ENCODE measurements around the gene PFAS.
A peak's percentile ranks its signal among the peaks of the same experiment; 100 is the strongest.

PFAS gene

GRCh38 chr17:8220783-8221662, 28.1 kb upstream of the PFAS start:
- peak; percentile 70 to 77 for DNase-seq (ENCODE audit: low read depth in 1 of 2, low spot score in 1 of 2)

DNA sequence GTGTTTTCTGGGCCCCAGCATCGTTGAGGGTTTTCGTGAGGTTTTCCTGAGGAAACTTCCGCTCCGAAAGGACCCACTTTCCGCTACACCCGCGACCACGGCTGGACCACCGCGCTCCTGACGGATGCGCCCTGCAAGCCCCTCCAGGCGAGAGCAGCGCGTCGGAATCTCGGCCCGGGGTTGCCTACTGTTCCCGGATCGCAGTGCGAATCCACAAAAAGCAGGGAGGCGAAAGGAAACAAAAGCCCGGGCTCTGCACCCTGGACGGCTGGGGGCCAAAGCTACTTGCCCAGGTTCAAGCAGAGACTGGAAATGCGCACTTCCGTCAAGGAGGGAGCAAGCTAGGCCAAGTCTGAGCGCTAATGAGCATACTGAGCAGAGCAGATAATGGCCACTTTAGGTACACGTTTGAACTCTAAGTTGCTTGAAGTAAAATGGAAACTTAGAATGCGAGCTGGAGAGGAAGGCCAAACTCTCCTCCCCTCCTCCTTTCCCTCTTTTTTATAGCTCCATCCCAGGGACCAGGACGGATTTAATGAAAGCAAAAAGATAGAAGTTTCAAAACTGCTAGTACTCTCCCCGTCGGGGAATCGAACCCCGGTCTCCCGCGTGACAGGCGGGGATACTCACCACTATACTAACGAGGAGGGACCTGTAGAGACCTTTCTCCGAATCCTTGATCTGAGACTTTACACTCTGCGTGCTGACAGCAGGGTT, 27.3 kb upstream of the PFAS start:
- H3K4me3 ChIP-seq (replicated peaks; ENCODE audit: insufficient read depth, low read length) = peak overlapping the region; percentile 60
- no peaks in the 10 kb centered on the region for H3K27me3 ChIP-seq (ENCODE audit: insufficient read depth, poor library complexity, severe bottlenecking)
- peak overlapping the region; percentile 96 for H3K27ac ChIP-seq (replicated peaks)
- peak; percentile 35 to 67 for DNase-seq (ENCODE audit: low read depth in 1 of 2, low spot score in 1 of 2)
- TF ChIP-seq GABPA (IDR thresholded peaks at IDR 0.05; ENCODE audit: low read depth) = no peak
- no peak for TF ChIP-seq SPI1 (IDR thresholded peaks at IDR 0.05; ENCODE audit: borderline replicate concordance, low read depth)
- TF ChIP-seq, protein P1, sequence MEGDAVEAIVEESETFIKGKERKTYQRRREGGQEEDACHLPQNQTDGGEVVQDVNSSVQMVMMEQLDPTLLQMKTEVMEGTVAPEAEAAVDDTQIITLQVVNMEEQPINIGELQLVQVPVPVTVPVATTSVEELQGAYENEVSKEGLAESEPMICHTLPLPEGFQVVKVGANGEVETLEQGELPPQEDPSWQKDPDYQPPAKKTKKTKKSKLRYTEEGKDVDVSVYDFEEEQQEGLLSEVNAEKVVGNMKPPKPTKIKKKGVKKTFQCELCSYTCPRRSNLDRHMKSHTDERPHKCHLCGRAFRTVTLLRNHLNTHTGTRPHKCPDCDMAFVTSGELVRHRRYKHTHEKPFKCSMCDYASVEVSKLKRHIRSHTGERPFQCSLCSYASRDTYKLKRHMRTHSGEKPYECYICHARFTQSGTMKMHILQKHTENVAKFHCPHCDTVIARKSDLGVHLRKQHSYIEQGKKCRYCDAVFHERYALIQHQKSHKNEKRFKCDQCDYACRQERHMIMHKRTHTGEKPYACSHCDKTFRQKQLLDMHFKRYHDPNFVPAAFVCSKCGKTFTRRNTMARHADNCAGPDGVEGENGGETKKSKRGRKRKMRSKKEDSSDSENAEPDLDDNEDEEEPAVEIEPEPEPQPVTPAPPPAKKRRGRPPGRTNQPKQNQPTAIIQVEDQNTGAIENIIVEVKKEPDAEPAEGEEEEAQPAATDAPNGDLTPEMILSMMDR (IDR thresholded peaks at IDR 0.05; ENCODE audit: insufficient read depth, low read length) = no peak
- TF ChIP-seq POLR2AphosphoS5 (IDR thresholded peaks at IDR 0.05; ENCODE audit: low read depth) = no peak
- TF ChIP-seq, protein P2, sequence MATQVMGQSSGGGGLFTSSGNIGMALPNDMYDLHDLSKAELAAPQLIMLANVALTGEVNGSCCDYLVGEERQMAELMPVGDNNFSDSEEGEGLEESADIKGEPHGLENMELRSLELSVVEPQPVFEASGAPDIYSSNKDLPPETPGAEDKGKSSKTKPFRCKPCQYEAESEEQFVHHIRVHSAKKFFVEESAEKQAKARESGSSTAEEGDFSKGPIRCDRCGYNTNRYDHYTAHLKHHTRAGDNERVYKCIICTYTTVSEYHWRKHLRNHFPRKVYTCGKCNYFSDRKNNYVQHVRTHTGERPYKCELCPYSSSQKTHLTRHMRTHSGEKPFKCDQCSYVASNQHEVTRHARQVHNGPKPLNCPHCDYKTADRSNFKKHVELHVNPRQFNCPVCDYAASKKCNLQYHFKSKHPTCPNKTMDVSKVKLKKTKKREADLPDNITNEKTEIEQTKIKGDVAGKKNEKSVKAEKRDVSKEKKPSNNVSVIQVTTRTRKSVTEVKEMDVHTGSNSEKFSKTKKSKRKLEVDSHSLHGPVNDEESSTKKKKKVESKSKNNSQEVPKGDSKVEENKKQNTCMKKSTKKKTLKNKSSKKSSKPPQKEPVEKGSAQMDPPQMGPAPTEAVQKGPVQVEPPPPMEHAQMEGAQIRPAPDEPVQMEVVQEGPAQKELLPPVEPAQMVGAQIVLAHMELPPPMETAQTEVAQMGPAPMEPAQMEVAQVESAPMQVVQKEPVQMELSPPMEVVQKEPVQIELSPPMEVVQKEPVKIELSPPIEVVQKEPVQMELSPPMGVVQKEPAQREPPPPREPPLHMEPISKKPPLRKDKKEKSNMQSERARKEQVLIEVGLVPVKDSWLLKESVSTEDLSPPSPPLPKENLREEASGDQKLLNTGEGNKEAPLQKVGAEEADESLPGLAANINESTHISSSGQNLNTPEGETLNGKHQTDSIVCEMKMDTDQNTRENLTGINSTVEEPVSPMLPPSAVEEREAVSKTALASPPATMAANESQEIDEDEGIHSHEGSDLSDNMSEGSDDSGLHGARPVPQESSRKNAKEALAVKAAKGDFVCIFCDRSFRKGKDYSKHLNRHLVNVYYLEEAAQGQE (IDR thresholded peaks at IDR 0.05; ENCODE audit: insufficient replicate concordance, low read depth) = no peak

More at GRCh38 chr17:8220783-8221662, 28.1 kb upstream of the PFAS start:
- TF ChIP-seq SPI1 (IDR thresholded peaks at IDR 0.05; ENCODE audit: borderline replicate concordance, low read depth) (no peak), POLR2AphosphoS5 (IDR thresholded peaks at IDR 0.05; ENCODE audit: low read depth) (no peak), GABPA (IDR thresholded peaks at IDR 0.05; ENCODE audit: low read depth) (no peak)
- TF ChIP-seq, protein P1 (IDR thresholded peaks at IDR 0.05; ENCODE audit: insufficient read depth, low read length) = no peak
- TF ChIP-seq, protein P2 (IDR thresholded peaks at IDR 0.05; ENCODE audit: insufficient replicate concordance, low read depth) = no peak
- H3K27me3 ChIP-seq (ENCODE audit: insufficient read depth, poor library complexity, severe bottlenecking) = no peaks in the 10 kb centered on the region
- peak overlapping the region; percentile 60 for H3K4me3 ChIP-seq (replicated peaks; ENCODE audit: insufficient read depth, low read length)
- H3K27ac ChIP-seq (replicated peaks) = peak overlapping the region; percentile 96

- Histone ChIP-seq H3K27me3 (ENCODE audit: insufficient read depth, poor library complexity, severe bottlenecking) (no peaks in the 10 kb centered on the region), H3K4me3 (replicated peaks; ENCODE audit: insufficient read depth, low read length) (peak overlapping the region; percentile 60), H3K27ac (replicated peaks) (peak overlapping the region; percentile 96)
- no peak for DNase-seq (ENCODE audit: low read depth in 1 of 2, low spot score in 1 of 2)
- TF ChIP-seq GABPA (IDR thresholded peaks at IDR 0.05; ENCODE audit: low read depth) = no peak
- no peak for TF ChIP-seq POLR2AphosphoS5 (IDR thresholded peaks at IDR 0.05; ENCODE audit: low read depth)
- TF ChIP-seq, protein P1 (IDR thresholded peaks at IDR 0.05; ENCODE audit: insufficient read depth, low read length) = no peak
- TF ChIP-seq, protein P2 (IDR thresholded peaks at IDR 0.05; ENCODE audit: insufficient replicate concordance, low read depth) = no peak
- TF ChIP-seq SPI1 (IDR thresholded peaks at IDR 0.05; ENCODE audit: borderline replicate concordance, low read depth) = no peak; the same call in 1 of the 2 replicates
Observed at GRCh38 chr17:8222380-8222629, 26.8 kb upstream of the PFAS start.
